GM10266 (cell line): ENCODE results near the gene ACSF3.

Experiments used
- DNase-seq: peaks from one replicate; pipeline ENCODE4 v3.0.0; 2012; ENCODE audit errors: extremely low spot score
- TF ChIP-seq, protein P1 (sequence below): IDR thresholded peaks from 2 replicates; pipeline ENCODE4 v1.5.1; 2012; ENCODE audit warnings: mild to moderate bottlenecking, low read depth; ENCODE audit not compliant: control insufficient read depth, insufficient read depth; ENCODE audit errors: missing control alignments

ACSF3 gene

DNA sequence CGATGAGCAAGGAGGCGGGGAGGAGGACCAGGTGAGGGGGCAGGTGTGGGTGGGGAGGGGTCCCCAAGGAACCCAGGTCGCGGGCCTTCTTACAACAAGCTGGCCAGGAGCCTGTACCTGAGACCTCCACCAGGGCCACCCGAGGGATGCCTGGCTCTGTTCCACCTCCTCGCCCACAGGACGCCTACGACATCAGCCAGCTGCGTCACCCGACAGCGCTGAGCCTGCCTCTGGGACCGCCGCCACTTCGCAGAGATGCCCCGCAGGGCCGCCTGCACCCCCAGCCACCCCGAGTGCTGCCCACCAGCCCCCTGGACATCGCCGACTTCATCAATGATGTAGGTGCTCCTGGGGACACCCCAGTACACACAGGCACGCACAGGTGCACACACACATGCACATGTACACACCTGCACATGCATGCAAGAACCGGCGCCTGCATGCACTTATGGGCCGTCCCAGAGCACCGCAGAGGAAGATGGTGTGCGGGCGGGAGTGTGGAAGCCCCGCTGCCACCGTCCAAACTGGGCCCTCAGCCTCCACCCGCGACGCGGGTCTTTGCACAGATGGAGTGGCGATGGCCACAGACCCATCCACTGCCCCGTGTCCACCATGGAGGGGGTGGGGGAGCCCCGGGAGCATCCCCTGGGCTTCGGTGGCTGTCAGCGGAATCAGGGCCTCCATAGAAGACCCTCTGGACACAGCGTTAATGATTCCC is 100.1 kb downstream of the ACSF3 start:
- no peak for DNase-seq
- TF ChIP-seq, protein P1, sequence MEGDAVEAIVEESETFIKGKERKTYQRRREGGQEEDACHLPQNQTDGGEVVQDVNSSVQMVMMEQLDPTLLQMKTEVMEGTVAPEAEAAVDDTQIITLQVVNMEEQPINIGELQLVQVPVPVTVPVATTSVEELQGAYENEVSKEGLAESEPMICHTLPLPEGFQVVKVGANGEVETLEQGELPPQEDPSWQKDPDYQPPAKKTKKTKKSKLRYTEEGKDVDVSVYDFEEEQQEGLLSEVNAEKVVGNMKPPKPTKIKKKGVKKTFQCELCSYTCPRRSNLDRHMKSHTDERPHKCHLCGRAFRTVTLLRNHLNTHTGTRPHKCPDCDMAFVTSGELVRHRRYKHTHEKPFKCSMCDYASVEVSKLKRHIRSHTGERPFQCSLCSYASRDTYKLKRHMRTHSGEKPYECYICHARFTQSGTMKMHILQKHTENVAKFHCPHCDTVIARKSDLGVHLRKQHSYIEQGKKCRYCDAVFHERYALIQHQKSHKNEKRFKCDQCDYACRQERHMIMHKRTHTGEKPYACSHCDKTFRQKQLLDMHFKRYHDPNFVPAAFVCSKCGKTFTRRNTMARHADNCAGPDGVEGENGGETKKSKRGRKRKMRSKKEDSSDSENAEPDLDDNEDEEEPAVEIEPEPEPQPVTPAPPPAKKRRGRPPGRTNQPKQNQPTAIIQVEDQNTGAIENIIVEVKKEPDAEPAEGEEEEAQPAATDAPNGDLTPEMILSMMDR: no peak

DNA sequence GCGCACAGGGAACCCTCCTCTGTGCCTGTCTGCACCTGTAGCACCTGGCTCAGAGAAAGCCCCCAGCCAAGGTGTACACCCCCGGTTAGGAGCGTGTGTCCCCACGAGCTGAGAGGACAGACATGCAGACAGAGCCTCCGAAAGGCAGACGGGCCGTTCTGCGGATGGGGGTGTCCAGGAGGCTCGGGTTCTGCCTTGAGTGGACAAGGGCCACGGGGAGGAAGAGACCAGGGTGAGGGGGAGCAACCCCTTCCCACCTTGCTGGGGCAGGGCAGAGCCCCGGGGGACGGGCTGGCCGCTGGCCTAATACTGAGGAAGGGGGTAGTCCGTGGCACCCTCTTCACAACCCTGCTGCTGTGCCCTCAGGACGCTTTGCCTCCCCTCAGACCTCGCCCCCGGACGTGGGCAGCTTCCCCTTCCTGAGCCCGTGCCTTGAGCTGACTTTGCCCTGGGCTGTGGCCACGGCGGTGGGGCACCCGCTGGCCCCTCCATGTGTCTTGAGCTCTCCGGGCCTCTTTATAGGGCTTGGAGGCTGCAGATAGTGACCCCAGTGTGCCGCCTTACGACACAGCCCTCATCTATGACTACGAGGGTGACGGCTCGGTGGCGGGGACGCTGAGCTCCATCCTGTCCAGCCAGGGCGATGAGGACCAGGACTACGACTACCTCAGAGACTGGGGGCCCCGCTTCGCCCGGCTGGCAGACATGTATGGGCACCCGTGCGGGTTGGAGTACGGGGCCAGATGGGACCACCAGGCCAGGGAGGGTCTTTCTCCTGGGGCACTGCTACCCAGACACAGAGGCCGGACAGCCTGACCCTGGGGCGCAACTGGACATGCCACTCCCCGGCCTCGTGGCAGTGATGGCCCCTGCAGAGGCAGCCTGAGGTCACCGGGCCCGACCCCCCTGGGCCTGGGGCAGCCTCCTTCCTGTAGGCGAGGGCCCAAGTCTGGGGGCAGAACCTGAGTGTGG is 101.0 kb downstream of the ACSF3 start:
- no peak for DNase-seq

DNA sequence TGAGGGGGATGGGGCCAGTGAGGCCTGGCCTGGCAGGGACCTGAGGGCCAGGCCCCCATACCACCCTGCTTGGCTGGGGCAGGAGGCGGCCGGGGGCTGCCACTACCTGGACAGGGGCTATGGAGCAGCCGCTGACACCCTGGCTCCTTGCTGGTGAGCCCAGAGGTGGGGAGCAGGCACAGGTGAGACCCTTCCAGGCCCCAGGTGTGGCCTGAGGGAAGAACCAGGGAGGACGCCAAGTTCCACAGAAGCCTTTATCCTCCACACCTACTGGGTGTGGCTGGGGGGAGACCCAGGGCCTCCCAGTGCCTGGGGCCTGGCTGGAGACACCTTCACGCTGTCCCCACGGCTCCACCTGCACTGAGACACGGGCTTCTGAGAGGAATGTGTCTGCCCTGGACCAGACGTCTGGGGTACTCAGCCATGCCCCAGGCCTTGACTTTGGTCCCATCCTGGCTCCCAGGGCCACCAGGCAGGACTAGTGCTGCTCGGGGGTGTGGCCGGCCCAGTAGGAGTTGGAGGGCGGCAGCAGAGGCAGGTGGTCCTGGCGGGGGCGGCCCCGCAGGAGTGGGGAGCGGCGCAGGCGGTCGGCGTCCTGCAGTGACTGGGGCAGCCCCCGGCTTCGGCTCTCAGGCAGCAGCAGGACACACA is 102.0 kb downstream of the ACSF3 start:
- no peak for DNase-seq
- TF ChIP-seq, protein P1: no peak

More for the DNA sequence above, 101.0 kb downstream of the ACSF3 start:
- TF ChIP-seq, protein P1: no peak

DNA sequence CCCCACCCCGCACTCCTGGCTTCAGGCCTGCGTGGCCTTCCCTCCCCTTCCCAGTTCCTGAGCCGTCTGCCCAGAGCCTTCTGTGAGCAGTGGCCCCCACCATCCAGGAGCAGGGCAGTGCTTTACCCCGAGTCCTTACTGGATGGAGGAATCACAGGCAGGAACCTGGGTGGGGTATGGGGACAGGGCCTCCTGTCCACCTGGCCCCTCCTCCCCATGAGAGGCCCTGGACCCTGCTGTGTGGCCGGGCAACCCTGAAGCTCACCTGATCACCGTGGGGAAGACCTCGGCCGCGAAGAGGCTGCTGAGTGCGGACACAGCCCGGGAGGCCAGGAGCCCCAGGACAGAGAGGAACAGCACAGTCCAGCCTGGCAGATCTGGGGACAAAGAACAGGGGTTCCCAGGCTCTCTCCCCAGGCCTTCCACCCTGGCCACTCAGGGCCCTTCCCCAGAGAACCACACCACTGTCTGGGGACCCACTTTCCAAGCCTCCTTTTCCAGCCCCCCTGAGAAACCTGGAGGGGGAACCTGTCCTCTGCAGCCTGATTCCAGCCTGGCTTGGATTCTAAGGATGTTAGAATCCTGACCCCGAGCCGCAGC is 103.5 kb downstream of the ACSF3 start:
- DNase-seq: no peak
- TF ChIP-seq, protein P1: no peak

DNA sequence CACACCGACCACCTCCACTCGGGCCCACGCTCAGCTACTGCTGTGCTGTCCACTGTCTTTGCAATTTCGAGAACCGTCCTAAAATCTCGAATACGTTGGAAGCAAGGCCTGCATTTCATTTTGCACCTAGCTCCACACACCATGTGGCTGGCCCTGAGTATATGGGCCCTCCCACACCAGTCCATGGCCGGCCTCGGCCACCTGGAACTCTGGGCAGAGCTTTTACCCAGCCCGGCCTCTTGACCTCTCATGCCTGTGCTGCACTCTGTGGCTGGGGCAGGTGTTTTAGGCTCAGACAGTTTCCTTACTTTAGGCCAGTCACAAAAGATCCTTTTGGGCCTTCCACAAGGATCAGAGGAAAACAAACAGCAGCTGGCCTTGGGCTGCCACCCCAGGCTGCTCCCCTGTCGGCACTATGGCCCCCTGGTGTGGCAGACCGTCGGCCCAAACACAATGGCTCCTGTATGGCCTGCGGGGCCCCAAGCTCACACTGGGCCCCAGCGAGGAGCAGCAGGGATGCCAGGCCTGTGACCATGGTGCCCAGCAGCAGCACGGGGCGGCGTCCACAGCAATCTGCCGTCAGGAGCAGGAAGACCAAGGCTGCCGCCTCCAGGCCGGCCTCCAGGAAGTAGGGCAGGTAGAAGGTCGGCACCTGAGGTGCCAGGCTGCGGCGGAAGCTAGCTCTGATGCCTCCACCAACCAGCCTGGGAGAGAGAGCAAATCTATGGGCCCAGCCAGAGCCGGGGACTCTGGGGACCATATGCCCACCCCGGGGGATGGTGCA is 104.2 kb downstream of the ACSF3 start:
- no peak for DNase-seq
- TF ChIP-seq, protein P1: no peak
